GM21526 (cell line): ENCODE results near the gene CNTN1.

Experiments used
- ATAC-seq: cut with Tn5 transposase; IDR thresholded peaks from one replicate; pipeline ENCODE4 v1.9.1; 2021; ENCODE audit warnings: moderate library complexity; ENCODE audit not compliant: unreplicated experiment, low FRiP score

CNTN1 gene

DNA sequence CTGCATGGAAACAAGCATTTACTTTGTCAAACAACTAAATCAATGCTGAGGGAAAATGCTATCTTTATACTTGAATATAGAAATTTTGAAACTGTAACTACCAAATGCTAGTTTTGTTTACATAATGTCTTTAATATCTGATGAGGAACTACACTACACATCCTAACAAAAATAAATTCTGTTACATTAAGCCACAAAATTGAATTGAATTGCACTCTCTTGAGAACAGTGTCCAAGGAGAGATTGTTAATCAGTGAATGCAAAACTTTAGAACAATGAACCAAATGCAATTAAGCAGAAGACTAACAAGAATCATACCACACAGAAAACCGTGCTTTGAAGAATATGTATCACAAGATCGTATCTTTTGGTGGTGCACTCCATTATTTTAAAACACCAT lies 141.6 kb downstream of the CNTN1 start:
- no peak for ATAC-seq

DNA sequence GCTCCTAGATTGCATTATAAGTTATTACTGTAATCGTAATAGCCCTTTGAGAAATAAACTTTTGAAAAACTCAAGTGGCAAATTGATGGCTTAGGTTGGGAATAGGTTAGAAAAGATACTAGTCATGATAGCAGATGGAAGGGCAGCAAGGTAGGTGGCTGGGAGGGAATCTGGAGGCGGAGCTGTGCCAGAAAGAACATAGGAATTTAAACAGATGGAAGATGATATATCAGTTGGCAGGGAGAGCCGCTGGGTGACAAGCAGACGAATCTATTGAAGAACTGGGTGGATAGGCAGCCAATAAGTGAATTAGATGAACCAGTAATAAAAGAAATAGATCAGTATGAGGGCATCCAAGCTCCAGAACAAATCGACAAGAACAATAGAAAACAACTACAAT lies 142.1 kb downstream of the CNTN1 start:
- ATAC-seq, result no peak

DNA sequence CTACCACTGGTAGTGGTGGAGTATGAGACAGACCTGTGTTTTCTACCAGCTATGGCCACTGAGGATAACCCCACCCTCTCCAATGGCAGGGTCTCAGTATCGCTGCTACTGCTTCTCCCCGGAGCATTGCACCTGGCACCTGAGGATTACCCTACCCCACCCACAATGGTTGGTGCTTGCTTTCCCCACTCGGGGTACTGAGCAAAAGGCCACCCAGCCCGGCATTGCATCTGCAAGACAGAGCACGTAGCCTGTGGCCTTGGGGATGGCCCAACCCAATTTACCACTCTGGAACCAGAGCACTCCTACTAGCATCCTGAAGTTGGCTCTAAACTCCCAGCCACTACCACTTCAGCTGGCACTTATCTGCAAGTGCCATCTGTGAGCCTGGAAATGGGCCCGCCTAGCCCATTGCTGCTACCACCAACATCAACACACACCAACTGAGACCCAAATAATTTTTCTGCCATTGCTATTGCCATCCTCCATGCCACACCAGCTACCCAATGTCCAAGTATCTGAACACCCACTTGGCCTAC lies 145.7 kb downstream of the CNTN1 start:
- no peak for ATAC-seq

DNA sequence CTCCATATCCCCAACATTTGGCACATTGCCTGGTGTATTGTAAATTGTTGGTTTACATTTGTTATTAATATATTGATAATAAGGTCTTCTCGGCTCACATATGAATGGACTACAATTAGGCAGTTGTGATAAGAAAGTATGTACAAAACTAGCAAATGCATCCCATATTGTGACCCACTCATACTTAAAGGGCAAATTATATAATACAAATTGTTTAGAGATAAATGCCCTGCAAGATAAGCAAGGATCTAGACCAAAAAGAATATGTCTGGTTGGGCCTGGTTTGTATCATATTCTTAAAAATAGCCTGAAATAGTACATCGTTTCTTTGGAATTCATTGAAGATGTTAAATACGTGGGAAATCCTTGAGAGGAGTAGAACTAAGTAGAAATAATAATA lies 151.3 kb downstream of the CNTN1 start:
- ATAC-seq, result no peak

DNA sequence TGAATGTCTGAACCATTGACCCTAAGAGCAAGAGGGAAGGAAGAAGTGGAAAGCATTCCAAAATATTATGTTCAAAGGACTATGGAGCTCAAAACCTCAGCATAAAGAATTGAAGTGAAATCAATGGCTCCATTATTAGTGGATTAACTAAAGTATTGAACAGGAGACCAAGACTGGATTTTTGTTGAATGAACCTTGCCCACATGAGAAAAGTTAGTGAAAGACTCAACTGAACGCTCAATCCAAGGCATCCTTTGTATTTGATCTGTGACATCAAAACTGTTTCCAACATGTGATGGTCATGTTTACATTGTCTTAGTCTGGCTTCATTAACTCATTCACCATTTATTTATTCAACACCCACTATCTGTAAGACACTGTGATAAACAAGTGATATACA lies 161.0 kb downstream of the CNTN1 start:
- ATAC-seq, result no peak

DNA sequence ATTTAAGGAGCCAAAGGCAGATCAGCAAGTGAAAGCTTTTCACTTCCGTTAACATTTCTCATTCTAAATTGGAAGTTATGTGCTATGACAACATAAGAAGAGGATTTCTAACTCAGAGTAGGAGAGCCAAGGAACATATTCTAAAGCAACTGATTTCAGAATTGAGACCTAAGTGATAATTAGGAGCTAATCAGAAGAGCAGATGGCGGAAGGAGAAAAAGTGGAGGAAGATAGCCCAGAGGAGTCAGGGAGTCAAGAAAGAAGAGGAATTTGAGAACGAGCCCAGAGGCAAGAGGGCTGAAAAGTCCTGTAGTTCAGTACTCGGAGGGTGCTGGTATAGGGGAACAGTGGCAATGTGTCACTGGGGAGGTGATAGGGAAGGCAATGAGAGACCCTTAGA lies 162.4 kb downstream of the CNTN1 start:
- no peak for ATAC-seq

DNA sequence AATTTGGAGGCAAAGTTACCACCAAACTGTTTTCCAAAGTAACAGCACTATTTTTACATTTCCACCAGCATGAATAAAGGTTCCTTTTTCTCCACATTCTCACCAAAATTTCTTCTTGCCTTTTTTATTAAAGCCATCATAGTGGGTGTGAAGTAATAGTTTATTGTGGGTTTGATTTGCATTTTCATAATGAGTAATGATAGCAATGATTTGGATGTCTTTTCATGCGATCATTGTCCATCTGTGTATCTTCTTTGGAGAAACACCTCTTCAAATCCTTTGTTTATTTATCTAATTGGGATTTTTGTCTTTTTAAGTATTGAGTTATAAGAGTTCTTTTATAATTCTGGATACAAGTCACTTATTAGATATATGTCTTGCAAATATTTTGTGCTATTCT lies 172.7 kb downstream of the CNTN1 start:
- no peak for ATAC-seq

DNA sequence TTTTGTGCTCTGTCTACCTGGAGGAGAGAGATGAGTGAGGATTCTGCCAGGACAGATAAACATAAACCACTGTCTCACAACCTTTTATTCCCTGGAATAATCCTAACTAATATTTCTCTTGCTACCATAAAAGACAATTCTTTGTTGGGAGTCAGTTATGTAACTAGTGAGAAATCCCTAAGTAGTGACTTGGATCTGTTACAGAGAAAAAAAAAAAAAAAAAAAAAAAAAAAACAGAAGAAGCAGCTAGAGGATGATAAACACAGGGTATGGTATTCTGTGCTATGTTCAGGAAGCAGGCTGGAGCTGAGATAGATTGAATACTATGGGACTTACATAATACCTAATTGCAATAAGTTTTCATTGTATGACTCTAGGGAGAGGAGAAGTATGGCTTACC lies 178.7 kb downstream of the CNTN1 start:
- no peak for ATAC-seq

DNA sequence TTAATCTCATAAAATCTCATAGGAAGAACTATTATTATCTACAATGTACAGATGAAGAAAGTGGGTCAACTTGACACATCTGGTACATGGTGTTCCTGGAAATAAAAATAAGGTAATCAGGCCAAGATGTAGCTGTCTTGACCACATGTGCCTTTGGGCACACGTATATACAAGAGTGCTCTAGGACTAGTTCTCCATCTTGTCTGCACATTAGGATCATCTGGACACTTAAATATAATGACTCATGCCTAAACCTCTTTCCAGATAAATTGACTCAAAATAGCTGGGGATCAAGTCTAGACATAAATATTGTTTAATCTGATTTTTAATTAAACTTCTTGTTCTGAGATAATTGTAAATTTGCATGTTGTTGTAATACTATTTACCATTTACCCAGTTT lies 182.6 kb downstream of the CNTN1 start:
- ATAC-seq, result no peak

DNA sequence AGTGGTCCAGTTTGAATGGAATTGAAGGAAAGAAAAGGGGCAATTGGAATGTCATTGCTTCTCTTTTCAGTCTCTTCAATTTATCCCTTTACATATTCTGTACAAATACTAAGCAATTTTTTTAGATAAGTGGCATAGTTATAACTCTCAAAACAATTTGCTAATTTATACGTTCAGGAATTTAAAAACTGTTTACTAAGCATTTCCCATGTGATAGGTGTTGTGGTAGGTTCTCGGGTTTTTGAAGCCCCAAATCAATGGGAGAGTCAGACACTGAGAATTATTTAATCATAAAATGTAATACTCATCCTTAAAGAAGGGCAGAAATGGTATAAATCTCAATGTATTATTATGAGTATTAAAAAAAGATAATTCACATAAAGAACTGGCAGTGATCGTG lies 197.1 kb downstream of the CNTN1 start:
- ATAC-seq, result no peak

DNA sequence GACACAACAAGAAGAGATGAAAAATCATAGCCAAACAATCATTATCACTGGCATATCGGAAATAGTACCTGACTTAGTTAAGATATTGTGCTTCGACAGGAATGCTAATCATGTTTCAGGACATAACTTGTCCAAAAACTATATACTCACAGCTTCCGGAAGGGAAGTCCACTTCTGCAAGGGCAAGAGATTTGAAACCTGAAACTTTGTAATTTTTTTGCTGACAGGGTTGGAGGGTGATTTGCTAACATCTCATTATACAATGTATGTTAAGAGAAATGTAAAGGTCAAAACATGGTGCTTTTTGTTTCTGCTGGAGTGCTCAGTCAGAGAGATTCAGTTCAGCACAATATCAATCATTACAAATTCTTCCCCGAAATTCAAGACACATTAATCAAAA lies 200.3 kb downstream of the CNTN1 start:
- no peak for ATAC-seq

DNA sequence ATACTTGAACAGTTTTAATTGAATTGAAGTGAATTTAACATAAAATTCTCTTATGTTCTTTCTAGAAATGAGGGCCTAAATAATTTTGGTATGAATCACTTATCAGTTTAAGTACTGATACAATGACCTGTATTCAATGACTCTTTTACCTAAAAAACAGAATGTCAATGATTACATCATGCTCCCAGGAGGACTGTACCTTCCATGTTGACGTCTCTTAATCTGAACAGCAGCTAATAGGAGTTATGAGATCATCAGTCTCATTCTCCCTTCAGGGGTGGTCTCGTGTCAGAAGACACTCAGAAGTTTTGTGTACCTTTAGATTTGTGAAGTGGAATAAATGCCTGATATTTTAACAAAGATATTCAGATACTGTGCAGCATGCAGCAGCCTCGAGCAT lies 206.3 kb downstream of the CNTN1 start:
- no peak for ATAC-seq

DNA sequence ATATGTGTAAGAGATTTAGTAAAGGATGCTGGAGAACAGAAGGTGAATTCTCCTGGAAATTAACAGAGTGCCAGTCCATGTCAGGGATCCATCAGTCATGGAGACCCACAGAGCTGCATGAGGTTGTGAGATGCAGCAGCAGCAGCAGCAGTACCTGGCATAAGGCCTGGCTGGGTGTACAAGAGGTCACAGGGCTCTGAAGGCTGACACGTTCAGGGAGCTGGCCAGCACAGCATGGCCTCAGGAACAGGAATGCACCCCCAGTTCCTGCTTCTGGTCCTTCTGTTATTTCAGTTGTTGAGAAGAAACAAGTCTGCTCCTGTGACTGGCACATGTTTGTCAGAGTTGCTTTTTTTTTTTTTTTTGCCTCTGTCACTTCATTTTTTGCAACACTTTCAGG lies 210.8 kb downstream of the CNTN1 start:
- ATAC-seq, result no peak

DNA sequence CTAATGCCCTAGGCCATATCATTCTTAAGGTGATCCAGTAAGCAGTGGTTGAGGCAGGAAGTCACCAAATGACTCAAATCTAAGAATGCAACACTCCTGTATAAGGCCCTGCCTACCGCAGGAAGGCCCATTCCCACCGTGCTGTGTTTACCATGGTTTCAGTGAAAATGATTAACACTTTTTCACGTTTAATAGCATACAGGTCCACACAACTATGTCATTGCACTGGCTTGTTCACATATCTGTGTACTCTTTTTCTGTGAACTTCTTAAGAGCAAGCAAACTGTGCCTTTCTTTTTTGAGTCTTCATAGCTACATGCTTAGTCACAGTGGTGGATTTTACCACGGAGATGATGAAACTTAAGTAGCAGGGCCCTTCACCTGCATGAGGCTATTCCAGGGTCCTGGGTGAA lies 214.9 kb downstream of the CNTN1 start:
- peak; percentile 79 for ATAC-seq

DNA sequence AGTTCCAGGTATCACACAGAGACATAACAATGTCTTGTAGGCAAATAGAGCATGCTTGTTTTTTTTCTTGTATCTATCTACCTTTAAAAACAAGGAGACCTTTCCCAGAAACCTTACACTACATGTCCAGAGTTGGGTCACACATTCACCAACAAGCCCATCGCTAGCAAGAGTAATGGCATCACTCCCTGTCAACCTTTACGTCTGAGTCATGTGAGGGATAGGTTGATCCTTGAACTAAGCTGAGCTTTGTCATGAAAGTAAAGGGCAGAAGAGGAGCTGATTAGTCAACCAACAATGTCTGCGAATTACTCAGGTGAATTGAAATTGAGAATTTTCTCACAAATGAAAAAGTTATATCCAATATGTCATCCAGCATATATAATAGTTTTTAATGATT lies 219.4 kb downstream of the CNTN1 start:
- ATAC-seq, result no peak

DNA sequence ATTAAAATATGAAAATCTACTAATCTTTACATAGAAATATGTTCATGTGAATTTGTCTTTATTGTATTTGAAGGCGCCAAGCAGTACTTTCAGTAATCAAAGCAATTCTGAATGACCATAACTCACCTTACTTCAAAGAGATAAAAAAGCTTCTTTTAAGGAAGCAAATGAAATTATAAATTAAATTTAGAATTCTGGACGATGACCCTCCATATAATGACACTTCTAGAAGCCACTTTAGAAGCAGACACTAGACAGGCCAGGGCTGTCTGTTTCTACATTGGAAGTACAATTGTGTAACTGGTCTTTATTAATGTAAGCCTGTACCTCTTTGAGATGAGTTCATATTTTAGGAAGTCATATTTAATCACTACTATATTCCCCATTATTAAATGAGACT lies 222.9 kb downstream of the CNTN1 start:
- ATAC-seq, result no peak

DNA sequence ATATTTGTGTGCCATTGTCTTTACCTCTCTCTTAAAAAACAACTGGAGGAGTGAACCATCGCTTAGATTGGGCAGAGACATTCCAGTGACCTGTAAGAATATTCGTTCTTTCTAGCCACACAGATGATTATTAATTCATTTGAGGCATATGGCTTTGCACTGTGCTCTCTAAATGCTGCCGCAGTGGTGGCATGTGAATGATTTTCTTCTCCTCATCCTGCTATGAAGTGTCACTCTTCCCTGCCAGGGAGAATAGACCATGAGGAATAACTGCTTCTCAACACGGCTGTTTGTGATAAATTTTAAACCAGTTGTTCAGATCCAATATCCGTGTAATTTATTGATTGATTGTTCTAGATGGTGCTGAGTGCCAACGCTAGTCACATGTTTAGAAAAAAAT lies 225.3 kb downstream of the CNTN1 start:
- no peak for ATAC-seq

DNA sequence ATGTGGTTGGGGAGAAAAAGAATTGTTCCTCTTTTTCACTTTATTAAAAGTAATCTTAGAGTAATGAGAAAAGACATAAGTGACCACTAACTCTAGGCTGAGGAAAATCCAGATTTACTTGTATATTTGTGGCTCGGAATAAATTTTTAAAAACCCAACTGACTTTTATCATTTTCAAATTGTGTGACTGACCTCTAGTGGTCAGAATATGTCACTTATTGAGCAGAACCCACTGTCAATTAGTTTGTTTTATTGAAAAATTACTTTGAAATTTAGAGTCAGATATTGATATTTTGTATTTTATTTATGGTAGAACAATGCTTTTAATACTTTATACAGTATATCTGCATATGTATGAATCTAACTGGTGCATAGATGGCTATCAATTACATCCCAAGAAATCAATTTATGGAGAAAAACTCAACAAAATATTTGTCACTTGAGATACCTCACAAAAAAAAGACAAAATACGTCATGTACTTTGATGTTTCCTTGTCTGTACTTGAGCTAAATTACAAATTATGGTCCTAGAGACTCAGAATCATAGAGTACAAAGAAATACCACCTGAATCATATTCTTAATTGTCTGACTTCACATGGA lies 229.4 kb downstream of the CNTN1 start:
- no peak for ATAC-seq

DNA sequence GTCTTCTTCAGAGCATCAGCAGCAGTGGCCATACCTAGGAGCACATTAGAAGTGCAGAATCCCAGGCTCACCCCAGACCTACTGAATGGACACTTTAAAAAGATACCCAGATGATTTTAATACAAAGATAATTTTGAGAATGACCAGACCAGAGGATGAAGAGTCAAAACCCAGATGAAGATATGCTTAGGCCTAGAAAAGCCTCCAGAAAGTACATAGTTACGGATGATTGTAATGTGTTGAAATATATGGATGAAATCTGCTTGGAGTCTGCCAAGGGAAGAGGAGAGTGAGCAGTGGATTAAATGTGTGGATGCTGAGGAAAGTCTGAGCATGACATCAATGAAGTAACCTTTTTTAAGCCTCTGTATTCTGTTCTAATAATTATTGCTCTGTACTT lies 245.7 kb downstream of the CNTN1 start:
- ATAC-seq, result no peak

DNA sequence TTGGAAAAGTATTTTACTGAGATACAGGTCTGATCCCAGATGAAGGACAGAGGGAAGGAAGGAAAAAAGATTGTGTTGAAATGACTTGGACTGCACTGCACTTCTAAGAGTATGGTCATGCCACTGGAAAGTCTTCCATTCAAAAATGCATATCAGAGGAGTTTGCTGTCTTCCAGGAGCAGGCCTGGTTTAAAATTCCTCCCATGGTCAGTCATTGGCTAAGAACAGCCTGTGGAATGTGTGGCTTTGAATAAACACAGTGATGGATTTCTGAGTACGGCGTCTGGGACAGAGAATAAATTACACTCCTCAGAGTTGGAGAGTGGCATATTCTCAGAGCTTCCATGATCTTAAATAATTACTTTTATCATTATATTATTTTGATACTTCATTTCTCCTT lies 250.1 kb downstream of the CNTN1 start:
- no peak for ATAC-seq

DNA sequence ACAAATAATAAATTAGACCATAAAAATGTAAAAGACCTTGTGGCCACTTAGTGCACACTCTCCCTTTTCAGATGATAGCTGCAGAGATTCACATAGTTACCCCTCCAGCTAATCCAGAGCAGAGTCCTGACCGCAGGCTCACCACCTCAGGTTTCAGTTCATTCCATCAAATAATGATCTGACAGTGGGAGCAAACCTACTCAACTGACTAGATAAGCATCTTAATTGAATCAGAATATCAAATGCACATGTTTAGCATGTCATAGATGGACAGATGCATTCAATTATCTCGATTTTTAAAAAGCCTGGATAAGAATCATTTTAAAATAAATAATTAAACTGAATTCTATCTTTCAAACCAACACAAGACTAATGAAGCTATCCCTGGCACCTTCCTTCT lies 253.5 kb downstream of the CNTN1 start:
- ATAC-seq, result no peak

DNA sequence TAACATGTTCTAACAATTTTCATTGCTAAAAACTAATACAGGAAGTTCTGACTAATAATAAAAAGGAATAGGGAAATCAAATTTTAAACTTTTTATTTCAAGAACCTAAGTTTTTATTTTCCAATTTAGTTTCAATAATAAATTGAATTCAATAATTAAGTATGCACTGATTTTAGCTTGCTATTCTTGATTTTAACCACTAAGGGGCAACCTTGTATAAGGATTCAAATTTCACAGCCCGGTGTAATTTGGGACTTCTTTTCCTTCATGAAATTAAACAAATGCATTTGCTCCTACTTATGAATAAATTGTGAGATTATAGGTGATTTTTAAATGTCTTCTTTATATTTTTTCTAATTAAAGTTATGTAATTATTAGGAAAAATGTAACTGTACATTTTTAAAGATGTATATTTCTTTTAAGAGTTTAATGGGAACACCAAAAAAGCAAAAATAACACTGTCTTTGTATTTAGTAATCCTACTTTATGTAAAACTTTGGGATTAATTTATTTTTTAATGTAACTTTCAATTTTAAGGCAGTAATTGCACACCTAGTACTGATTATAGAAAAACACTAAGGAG lies 254.5 kb downstream of the CNTN1 start:
- ATAC-seq, result no peak

DNA sequence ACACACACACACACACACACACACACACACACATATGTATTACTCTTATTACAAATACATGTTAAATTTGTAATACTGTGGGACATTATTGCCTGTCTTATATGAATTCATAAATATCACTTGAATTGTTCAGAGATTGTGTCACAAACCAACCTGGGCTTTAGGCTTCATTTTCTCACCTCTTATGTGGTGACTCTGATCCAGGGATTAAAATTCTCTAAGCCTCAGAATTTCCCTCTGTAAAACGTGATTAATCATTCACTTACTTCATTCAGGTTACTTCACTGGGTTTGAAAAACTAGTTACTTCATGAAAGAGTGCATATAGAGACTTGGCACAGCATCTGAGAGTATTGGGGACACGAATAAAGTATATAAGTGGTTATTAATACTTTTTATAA lies 255.6 kb downstream of the CNTN1 start:
- no peak for ATAC-seq
